KBM-7 (cell line): ENCODE data around the gene C19orf44.
"Not testable (repeated sequence)": the region's sequence is repeated elsewhere in the genome, so short reads cannot be mapped to it uniquely, and the experiment has no call there.

Source experiments
- DNase-seq: peaks from one replicate; pipeline ENCODE4 v3.0.0-alpha.2; 2015
- in situ Hi-C: fragments of 300-500 bp; cut with MboI; formaldehyde crosslinking; loops from 2 replicates; pipeline ENCODE4 v1.14.3; 2020; ENCODE audit warnings: low sequenced_read_pairs, low pct_unique_long_range_greater_than_20kb, mixed read lengths

The C19orf44 gene

DNA sequence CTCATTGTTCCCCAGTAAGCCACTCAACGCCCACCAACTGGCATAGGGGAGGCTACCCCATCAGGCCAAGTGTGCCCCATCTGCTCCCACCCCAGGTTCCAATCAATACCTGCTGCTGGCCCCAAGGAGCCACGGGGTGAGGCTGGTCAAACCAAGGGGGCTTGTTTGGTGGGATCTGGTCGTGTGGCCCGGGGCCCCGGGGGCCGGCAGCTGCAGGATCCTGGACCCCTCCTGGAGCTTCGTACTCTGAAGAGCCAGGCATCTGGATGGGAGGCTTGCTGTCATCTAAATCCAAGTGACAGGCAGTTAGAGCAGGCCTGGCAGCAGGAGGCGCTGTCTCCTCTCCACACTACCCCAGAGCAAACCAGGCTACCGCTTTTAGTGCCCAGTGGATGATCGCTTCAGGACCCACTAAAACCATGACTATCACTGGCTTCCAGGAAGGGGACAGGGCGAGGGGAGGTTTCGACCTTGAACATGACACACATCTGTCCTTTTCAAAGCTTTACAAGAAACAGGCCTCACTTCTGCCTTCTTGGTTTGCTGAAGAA is 31.9 kb downstream of the C19orf44 start:
- peak; percentile 66 for DNase-seq
- in situ Hi-C loops, result no loop called here

DNA sequence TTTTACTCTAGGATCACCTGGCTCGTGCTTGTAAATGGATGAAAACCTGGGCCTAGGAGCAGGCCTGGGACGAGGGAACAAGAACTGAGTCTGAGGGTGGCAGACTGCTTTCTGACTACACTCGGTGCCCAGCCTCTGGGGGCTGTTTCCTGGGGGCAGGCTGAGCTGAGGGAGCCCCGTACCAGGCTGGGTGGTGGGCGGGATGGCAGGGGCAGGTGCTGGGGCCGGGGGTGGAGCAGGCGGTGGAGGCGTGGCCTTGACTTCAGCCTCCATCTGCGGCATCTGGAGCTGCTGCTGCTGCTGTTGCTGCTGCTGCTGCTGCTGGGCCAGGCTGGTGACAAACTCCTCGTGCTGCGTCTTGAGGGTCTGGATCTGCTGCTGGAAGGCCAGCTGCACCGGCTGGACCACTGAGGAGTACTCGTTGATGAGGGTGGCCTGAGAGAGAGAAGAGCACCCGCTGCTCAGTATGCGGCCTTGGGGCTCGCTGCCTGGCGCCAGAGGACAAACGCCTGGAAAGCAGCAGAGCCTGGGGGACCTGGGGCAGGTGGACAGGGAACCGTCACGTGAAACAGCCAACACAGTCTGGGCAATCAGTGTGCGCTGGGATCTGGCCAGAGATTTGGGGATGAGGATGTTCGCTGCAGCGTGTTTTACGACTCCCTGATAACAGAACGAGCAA is 33.4 kb downstream of the C19orf44 start:
- no peak for DNase-seq
- in situ Hi-C loops, result no loop called here

DNA sequence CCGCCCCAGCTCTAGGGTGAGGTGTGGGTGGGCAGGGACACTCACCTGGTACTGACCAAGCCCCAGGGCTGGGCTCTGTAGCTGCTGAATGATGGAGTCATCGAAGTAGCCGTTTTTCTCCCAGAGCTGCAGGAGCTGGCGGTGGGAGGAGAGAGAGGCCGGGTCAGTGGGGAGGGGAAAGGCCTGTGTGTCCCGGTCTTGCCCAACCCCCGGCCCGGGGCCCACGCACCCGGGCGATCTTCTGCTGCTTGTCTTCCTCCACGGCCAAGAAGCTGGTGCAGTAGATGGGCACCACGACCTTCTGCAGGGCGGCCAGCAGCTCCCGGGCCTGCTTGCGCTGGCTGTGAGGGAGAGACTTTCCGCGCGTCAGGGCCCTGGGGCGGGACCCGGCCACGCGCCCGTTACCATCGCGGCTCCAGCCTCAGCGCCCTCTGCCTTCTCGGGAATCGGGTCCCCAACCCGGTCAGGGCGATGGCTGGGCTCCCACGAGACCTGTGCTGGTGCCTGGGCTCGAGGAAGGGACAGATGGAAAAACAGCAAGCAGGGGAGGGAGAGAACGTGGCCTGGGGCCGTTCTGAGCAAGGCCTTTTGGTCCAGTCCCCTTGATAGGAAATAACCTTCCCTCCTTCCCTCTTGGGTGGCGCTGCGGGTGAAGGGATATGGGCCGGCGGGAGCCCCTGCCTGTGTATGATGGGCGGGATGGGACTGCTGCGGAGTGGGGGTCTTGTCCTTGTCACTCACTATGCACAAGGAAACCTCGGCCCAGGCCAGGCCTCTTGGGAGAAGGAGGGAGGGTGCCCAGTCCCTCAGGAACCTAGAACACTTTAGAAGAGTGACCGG is 34.6 kb downstream of the C19orf44 start:
- in situ Hi-C loops, result no loop called here
- no peak for DNase-seq

DNA sequence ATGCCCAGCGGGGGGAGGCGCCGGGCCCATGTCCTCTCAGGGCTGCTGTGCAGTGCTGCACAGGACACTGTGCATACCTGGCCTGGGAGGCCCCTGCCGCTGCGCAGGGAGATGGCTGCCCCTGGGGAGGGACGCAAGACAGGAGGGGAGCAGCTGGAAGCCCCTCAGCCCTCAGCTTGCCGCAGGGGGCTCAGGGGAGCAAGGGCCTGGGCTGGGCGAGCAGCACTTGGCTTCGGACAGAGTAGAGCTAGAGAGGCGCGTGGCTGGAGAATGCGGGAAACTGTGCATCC is 35.1 kb downstream of the C19orf44 start:
- DNase-seq, result no peak
- in situ Hi-C loops, result no loop called here

DNA sequence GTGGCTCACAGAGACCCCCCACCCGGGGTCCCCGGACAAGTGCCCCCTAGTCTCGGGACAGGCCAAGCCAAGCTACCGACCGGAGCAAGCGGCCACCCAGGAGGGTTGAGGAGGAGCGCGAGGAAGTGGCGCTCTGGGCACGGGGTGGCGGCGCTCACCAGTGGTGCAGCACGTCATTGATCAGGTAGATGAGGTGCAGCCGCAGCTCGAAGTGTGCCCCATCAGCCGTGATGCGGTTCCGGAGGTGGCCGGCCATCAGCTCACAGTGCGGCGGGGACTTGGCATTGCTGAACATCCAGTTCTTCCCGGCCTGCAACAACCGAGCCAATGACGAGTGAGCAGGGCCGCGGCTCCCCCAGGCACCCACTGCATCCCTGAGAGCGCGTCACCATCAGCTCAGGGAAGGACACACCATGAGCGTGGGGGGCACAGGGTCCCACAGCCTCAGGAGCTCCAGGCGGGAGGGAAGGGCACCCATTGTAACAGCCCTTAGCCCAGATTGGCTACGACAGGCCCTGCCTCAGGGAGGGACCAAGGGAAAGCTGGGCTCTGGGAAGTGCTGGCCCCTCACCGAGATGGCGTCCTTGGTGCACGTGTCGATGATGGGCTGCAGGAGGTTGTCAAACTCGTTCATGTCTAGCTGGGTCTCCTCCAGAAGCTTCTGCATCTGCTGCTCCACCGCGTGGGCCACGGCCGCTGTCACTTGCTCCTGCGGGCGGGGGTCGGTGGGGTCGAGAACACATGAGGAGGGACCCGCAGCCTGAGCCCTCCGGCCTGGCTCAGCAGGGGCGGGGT is 36.4 kb downstream of the C19orf44 start:
- no peak for DNase-seq
- in situ Hi-C loops, result no loop called here

DNA sequence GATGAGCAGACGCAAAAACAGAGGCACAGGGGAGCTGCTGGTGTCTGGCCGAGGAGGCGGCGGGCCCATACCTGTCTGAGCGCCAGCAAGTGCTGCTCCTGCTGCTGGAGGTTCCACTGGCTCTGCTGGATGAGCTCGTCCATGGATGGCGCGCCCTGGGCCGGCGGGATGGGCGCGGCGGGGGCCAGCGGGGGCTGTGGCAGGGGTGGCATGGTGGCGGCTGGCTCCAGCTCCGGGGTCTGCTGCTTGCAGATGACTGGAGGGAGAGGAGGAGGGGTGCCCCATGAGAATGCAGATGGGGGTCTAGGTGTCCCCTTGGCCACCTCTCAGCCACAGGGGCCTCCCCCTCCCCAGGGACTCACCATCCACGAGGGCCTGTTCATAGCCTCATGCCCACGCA is 39.2 kb downstream of the C19orf44 start:
- DNase-seq, result no peak
- in situ Hi-C loops, result no loop called here

DNA sequence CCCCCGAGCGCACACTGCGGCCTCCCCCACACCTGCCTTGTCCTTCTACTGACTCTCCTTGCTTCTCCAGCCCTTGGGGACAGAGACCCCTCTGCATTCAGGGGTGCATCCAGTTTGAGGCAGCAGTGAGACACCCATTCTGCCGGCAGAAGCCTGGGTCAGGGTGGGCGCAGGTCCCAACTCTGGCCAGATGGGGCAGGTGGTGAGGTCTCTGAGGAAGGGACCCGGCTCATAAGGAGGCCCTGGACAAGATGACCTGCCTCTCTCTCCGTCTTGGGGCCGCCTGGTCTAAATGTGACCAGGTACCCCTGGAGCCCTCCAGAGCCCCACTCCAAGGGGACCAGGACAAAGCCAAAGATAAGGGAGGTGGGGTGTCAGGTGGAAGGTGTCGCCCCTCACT is 39.9 kb downstream of the C19orf44 start:
- in situ Hi-C loops, result no loop called here
- no peak for DNase-seq

DNA sequence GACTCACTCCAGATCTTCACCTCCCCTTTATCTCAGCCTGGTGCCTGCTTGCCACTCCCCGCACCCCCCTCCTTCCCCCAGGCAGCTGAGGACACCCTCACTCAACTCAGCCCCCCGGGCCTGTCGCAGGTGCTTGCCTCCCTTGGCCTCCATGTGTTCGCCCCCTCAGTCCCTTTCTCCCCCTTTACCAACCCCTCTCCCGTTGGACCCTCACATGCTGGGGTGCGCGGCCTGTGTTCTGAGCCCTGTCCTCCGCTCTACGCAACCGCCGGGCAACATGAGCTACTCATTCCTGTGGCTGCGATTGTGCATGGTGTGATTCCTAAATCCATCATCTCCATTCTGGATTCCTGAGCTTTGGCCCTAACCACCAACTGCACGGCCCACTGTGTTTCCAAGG is 40.9 kb downstream of the C19orf44 start:
- in situ Hi-C loops, result no loop called here
- no peak for DNase-seq

DNA sequence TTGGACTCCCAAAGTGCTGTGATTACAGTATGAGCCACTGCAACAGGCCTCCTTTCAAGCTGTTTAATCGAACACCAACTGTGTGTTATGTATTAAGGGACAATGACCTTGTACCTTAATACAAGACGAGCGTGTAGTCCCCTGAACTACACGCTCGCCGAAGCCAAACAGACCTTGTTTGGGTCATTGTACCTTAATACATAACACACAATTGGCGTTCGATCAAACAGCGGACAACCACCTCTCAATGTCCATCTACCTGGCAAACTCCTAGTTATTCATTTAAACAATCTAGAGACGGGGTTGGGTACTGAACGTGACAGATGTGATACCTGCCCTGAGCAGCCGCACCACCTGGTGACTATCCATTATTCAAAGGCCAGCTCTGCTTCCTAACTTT is 44.8 kb downstream of the C19orf44 start:
- DNase-seq, result no peak
- in situ Hi-C loops, result no loop called here

DNA sequence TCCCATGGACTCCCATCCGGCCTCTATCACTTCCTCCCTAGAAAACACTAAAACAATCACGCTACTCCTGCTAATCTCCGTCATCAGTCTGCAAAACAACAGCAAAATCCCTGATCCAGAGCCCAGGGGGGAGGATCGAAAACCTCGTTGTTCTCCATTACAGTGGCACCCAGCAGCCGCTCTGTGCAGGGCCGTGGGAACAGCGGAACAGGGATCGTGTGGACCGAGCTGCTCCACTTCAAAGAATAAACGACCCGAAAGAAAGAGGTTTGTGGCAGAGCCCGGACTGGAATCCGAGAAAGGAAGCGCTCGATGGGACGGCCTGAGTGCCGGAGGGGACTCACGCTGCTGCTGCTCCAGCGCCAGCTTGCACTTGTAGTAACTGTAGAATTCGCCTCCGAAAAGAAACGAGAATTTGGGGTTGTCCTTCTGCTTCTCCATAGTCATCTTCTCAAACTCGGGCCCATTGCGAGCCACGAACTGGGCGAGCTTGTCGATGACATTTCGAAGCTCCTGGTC is 45.4 kb downstream of the C19orf44 start:
- no peak for DNase-seq
- in situ Hi-C loops, result no loop called here

DNA sequence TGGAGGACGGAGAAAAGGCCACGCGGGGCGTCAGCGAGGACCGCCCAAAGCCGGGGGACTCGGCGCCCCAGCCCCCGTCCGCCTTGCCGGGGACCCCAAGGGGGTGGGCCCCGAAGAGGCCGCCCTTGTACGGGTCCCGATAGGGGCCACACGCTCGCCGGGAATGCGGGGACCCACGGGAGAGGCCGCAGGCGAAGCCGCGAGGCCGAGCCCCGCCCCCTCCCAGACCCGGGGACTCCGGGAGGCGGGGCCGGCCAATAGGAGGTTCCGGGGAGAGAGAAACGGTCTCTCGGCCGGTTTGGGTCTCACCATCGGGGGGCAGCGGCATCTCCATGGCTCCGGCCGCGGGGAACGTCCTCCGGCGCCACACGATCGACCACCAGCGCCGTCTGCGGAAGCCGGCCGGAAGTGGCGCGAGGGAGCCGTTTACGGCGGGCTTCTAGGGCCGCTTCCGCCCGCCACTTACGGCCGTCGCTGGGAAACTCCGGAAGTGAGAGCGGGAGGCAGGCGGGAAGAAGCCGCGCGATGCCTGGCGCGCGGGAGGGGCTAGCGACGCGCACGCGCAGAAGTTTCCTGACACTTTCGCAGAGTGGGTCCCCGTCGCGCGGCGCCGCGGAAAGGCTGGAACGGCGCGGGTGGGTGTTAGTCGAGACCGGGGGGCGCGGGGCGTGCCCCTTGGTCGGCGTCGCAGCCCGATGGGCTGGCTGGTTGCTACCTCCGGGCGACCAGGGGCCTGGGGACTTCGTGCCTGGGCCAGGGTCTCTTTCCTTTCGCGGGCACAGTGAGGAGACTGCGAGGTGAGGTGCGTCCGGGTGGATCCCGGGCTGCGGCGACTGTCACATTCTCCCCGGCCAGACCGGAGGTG is 46.1 kb downstream of the C19orf44 start, which contains the start of gene CHERP:
Gene CHERP (minus strand): TSS at position 393 of the 865 bp plus-strand sequence. CDS start 59 bp downstream, at position 334.
- DNase-seq, result peak; percentile 96
- in situ Hi-C loops, result no loop called here

DNA sequence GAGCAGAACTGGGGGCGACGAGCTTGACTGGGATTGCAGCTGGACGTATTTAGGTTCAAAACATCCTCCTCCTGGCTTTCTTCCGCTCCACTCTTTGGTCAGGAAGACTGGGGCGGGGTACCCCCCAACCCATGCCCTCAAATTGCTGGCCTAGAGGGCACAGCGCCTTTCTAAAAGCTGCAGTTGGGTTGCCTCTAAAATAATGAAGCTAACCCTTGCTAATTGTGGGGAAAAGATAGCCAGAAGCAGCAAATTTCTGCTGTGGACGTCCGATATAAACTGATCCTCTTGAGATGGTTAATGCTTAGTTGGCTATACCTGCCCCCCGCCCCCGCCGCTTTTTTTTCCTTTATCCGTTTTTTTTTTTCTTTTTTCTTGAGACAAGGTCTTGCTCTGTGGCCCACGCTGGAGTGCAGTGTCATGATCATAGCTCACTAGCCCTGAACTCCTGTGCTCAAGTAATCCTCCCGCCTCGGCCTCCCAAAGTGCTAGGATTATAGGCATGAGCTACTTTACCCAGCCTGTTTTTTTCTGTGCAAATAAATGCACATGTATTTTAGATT is 46.8 kb downstream of the C19orf44 start:
- no peak for DNase-seq
- in situ Hi-C loops, result no loop called here

DNA sequence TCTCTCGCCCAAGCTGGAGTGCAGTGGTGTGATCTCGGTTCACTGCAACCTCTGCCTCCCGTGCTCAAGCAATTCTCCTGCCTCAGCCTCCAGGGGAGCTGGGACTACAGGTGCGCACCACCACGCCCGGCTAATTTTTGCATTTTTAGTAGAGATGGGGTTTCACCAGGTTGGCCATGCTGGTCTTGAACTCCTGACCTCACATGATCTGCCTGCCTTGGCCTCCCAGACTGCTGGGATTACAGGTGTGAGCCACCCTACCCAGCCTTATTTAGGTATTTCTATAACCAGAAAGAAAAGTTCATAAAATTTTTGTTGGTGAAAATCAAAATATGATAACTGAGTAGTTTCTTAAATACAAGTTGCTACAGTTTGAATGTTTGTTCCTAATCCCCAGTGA is 47.5 kb downstream of the C19orf44 start:
- in situ Hi-C loops, DNase-seq: not testable (repeated sequence)

DNA sequence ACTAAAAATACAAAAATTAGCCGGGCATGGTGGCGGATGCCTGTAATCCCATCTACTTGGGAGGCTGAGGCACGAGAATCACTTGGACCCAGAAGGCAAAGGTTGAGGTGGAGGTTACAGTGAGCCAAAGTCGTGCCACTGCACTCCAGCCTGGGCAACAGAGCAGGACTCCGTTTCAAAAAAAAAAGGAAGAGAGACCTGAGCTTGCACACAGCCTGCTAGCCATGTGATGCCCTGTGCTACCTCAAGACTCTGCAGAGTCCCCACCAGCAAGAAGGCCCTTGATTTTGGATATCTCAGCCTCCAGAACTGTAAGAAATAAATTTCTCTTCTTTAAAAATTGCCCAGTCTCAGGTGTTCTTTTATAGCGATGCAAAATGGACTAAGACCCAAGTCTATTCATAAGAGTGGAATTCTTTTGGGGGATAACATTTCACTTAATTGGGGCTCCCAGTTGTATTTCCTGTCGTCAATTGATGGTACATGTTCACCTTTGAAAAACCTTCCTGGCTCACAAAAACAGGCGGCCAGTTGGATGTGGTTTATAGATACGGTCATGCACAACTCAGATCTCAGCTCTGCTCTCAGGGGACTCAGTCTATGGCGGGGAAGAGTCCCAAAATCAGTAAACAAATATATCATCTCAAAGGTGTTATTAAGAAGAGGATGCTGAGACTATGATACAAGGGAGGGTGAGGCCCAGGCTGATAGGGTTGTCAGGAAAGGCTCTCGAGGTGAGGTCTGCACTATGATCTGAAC is 48.5 kb downstream of the C19orf44 start:
- DNase-seq, result no peak
- in situ Hi-C loops, result no loop called here

DNA sequence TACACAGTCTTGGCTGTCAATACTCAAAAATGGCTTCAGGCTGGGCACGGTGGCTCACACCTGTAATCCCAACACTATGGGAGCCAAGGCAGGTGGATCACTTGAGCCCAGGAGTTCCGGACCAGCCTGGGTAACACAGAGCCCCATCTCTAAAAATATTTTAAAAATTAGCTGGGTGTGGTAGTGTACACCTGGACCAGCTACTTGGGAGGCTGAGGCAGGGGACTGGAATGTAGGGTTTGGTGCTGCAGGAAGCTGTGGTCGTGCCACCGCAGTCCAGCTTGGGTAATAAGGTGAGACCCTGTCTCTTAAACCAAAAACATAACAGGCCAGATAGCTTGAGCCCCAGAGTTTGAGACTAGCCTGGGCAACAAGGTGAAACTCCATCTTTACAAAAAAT is 52.8 kb downstream of the C19orf44 start:
- DNase-seq, result no peak
- in situ Hi-C loops, result no loop called here

DNA sequence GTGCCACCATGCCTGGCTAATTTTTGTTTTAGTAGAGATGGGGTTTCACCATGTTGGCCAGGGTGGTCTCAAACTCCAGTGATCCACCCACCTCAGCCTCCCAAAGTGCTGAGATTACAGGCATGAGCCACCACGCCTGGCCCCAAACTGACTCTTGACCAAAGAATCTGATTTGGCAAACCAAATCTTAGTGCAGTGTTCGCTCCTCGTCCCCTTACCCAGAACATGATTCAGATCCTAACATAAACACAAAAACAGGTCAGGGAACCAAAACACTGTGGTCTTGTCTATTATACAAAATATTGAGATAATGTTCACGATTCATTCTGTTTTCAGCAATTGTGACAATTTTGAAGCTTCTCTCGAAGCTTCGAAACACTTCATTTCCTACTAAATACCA is 55.7 kb downstream of the C19orf44 start:
- in situ Hi-C loops, DNase-seq: not testable (repeated sequence)

DNA sequence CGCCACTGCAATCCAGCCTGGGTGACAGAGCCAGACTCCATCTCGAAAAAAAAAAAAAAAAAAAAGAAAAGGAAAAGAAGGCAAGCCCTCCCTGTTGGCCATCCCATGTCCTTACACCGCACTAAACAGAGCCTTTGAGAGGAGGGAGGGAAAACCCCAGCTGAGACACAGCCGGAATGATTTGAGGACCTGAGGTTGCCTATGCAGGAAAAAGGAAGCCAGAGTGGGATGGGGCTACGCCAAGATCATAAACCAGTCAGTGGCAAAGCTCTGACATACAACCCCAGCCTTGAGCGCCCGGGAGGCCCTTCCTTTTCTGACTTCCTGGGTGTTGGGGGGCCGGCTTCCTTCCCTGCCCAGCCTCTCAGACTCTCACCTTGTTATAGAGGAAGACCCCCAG is 58.6 kb downstream of the C19orf44 start:
- no peak for DNase-seq
- in situ Hi-C loops, result no loop called here
